ENCODE measurements around the gene ALDH1A1.

Gene ALDH1A1

GRCh38 chr9:72898360-72898759 lies 54.5 kb downstream of the ALDH1A1 start:
- Mint-ChIP-seq H3K4me1 (ENCODE audit: low read depth in 2 of 2) (no peaks in the 10 kb centered on the region), H3K36me3 (ENCODE audit: insufficient read depth) (no peaks in the 10 kb centered on the region), H3K27me3 (peaks cover 0 to 5% of the 10 kb centered on the region in 2 donors), H3K4me3 (no peak overlapping the region), H3K9me3 (no peaks in the 10 kb centered on the region), H3K27ac (no peak overlapping the region)
- DNase-seq (no peak), ATAC-seq (replicated peaks) (no peak)

GRCh38 chr9:72897069-72897649 lies 55.7 kb downstream of the ALDH1A1 start:
- no peak for DNase-seq
- no peak overlapping the region for H3K27ac Mint-ChIP-seq
- H3K9me3 Mint-ChIP-seq, result no peaks in the 10 kb centered on the region
- H3K36me3 Mint-ChIP-seq (ENCODE audit: insufficient read depth), result no peaks in the 10 kb centered on the region
- peaks cover 0 to 11% of the 10 kb centered on the region in 2 donors for H3K27me3 Mint-ChIP-seq
- ATAC-seq (replicated peaks), result no peak
- H3K4me1 Mint-ChIP-seq (ENCODE audit: low read depth in 2 of 2), result no peaks in the 10 kb centered on the region
- no peak overlapping the region for H3K4me3 Mint-ChIP-seq

DNA sequence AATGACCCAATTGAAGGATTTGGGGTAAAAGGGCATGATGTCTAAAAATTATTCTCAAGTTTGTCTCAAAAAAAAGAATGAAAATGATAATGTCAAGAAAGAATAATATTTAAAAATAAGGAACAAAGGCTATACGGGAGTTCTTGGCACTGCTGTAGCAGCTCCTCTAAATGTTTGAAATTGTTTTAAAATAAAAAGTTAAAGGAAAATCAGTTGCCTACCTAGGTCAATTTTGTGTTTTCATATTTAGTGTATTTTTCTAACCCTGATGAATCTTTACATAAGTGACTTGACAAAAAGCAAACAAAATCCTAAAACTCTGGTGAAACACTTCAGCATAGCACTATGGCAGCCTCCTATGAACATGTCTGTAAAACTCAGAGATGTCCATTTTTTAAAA lies 56.4 kb downstream of the ALDH1A1 start:
- Mint-ChIP-seq H3K27ac (no peak overlapping the region), H3K27me3 (peaks cover 0 to 16% of the 10 kb centered on the region in 2 donors), H3K9me3 (no peaks in the 10 kb centered on the region), H3K4me1 (ENCODE audit: low read depth in 2 of 2) (no peaks in the 10 kb centered on the region), H3K4me3 (no peak overlapping the region), H3K36me3 (ENCODE audit: insufficient read depth) (no peaks in the 10 kb centered on the region)
- ATAC-seq (replicated peaks) (no peak), DNase-seq (no peak)

DNA sequence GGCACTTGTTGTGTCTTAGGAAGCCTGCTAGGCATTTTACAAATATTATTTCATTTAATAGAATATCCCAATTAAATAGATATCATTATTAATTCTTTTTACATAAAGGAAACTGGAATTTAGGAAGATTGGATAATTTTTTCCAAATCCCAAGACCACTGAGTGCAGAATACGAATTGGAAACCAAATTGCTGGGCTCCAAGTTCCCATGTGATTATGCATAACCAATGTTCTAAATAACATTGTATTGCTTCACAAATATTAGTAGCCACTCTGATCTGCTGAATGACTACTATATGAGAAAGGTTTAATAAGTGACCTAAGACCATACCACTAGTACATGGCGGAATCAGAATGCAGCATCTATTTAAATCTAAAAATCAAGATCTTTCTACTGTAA lies 57.7 kb downstream of the ALDH1A1 start:
- Mint-ChIP-seq H3K4me1 (ENCODE audit: low read depth in 2 of 2) (no peaks in the 10 kb centered on the region), H3K9me3 (no peaks in the 10 kb centered on the region), H3K27ac (no peak overlapping the region), H3K4me3 (no peak overlapping the region), H3K27me3 (peaks cover 0 to 18% of the 10 kb centered on the region in 2 donors), H3K36me3 (ENCODE audit: insufficient read depth) (no peaks in the 10 kb centered on the region)
- ATAC-seq (replicated peaks), result no peak
- DNase-seq, result no peak

DNA sequence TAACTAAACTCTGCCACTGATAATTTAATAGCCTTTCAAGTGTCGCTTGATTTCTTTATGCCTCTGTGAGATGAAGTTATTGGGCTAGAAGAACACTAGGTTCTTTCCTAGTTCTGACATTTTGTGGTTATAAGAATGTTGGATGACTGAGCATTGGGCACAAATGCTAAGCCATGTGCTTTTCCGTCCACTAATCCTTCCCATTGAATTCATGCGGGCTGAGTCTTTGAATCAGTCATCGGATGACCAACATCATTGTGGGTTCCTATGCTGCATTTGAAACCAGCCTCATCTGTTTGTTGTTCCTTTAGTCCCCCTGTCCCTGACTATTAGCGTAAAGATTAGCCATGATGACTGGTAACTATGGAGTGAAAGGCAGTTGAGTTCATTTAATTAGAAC lies 58.5 kb downstream of the ALDH1A1 start:
- Mint-ChIP-seq H3K9me3 (no peaks in the 10 kb centered on the region), H3K4me3 (no peak overlapping the region), H3K27me3 (peaks cover 0 to 26% of the 10 kb centered on the region in 2 donors), H3K36me3 (ENCODE audit: insufficient read depth) (peaks cover 3% of the 10 kb centered on the region), H3K4me1 (ENCODE audit: low read depth in 2 of 2) (no peaks in the 10 kb centered on the region), H3K27ac (no peak overlapping the region)
- ATAC-seq (replicated peaks) (no peak), DNase-seq (no peak)

- Mint-ChIP-seq H3K9me3 (no peaks in the 10 kb centered on the region), H3K27me3 (peaks cover 0 to 30% of the 10 kb centered on the region in 2 donors), H3K4me1 (ENCODE audit: low read depth in 2 of 2) (no peaks in the 10 kb centered on the region), H3K27ac (no peak overlapping the region), H3K4me3 (no peak overlapping the region), H3K36me3 (ENCODE audit: insufficient read depth) (peaks cover 3% of the 10 kb centered on the region)
- no peak for DNase-seq
- ATAC-seq (replicated peaks), result no peak
Observed at GRCh38 chr9:72893437-72893836, 59.4 kb downstream of the ALDH1A1 start.

DNA sequence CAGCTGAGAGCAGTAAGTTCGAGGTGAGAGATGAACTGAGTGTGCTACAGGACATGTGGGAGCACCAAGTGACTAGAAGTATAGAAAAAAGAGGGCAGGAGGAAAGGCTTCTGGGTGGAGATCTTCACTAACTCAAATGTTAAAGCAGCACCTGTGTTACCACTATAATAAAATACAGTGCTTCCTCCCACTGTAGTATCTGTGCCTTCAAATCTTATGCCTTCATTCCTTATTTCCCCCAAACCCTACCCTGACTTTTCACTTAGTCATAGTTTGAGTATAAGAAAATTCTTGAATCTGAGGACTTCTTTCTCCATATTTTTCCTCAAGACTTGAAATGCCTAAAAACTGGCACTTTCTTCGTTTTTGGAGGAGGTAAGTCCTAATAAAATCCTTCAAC lies 61.8 kb downstream of the ALDH1A1 start:
- Mint-ChIP-seq H3K4me3 (no peak overlapping the region), H3K9me3 (no peaks in the 10 kb centered on the region), H3K4me1 (ENCODE audit: low read depth in 2 of 2) (no peaks in the 10 kb centered on the region), H3K27ac (no peak overlapping the region), H3K27me3 (peaks cover 0 to 33% of the 10 kb centered on the region in 2 donors), H3K36me3 (ENCODE audit: insufficient read depth) (peaks cover 3% of the 10 kb centered on the region)
- no peak for DNase-seq
- ATAC-seq (replicated peaks), result no peak

GRCh38 chr9:72888943-72889342 lies 63.9 kb downstream of the ALDH1A1 start:
- H3K36me3 Mint-ChIP-seq (ENCODE audit: insufficient read depth), result peaks cover 3% of the 10 kb centered on the region
- H3K4me3 Mint-ChIP-seq, result no peak overlapping the region
- ATAC-seq (replicated peaks), result no peak
- no peak for DNase-seq
- no peaks in the 10 kb centered on the region for H3K4me1 Mint-ChIP-seq (ENCODE audit: low read depth in 2 of 2)
- H3K27me3 Mint-ChIP-seq, result peaks cover 0 to 33% of the 10 kb centered on the region in 2 donors
- no peaks in the 10 kb centered on the region for H3K9me3 Mint-ChIP-seq
- H3K27ac Mint-ChIP-seq, result no peak overlapping the region

DNA sequence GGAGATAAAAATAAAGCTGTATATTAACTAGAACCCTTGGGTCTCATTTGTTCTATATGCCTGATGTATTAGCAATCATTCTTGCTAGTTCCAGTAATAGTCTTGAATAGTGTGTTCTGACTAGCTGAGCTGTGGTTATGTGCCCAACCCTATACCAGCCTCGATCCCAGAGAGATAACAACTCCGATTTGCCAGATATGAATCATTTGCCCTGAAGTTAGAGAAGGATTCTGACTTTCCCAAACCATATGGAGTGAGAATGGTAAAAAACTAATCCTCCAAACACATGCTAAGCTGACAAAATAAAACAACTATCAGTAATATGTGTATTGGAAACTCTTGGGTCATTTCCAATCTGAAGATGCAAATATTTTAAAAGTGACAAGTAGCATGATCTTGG lies 64.8 kb downstream of the ALDH1A1 start:
- DNase-seq (no peak), ATAC-seq (replicated peaks) (no peak)
- Mint-ChIP-seq H3K36me3 (ENCODE audit: insufficient read depth) (peaks cover 3% of the 10 kb centered on the region), H3K27ac (no peak overlapping the region), H3K9me3 (no peaks in the 10 kb centered on the region), H3K4me3 (no peak overlapping the region), H3K4me1 (ENCODE audit: low read depth in 2 of 2) (no peaks in the 10 kb centered on the region), H3K27me3 (peaks cover 0 to 33% of the 10 kb centered on the region in 2 donors)

DNA sequence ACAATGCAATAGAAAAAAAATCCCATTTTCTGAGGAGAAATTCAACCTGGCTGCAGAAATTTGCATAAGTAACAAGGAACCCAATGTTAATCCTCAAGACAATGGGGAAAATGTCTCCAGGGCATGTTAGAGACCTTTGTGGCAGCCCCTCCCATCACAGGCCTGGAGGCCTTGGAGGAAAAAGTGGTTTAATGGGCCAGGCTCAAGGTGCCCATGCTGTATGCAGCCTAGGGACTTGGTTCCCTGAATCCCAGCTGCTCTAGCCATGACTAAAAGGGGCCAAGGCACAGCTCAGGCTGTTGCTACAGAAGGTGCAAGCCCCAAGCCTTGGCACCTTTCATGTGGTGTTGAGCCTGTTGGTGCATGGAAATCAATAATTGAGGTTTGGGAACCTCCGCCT lies 66.5 kb downstream of the ALDH1A1 start:
- DNase-seq (no peak), ATAC-seq (replicated peaks) (no peak)
- no peak overlapping the region for H3K4me3 Mint-ChIP-seq
- no peak overlapping the region for H3K27ac Mint-ChIP-seq
- H3K9me3 Mint-ChIP-seq, result no peaks in the 10 kb centered on the region
- no peaks in the 10 kb centered on the region for H3K4me1 Mint-ChIP-seq (ENCODE audit: low read depth in 2 of 2)
- peaks cover 0 to 23% of the 10 kb centered on the region in 2 donors for H3K27me3 Mint-ChIP-seq
- H3K36me3 Mint-ChIP-seq (ENCODE audit: insufficient read depth), result peaks cover 3% of the 10 kb centered on the region

DNA sequence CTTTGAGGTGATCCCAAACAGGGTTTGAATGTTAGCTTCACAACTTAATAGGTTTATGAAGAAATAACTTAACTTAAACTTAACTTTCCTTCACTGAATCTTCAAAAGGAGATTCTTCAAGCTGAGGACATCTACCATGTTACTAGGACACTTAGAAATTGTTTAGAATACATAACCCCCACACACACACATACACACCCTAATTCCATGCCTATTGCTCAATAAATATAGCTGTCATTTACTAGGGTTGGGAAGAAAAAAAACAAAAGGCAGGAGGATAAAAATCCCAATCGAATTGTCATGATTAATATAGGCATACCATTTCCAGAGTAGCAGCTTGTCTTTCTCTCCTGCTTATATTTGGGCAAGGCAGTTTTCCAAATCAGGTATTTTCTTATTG lies 68.3 kb downstream of the ALDH1A1 start:
- ATAC-seq (replicated peaks) (no peak), DNase-seq (no peak)
- no peak overlapping the region for H3K4me3 Mint-ChIP-seq
- peaks cover 0 to 14% of the 10 kb centered on the region in 2 donors for H3K27me3 Mint-ChIP-seq
- no peak overlapping the region for H3K27ac Mint-ChIP-seq
- H3K36me3 Mint-ChIP-seq (ENCODE audit: insufficient read depth), result no peaks in the 10 kb centered on the region
- peaks cover 0 to 2% of the 10 kb centered on the region in 2 donors for H3K4me1 Mint-ChIP-seq (ENCODE audit: low read depth in 2 of 2)
- H3K9me3 Mint-ChIP-seq, result no peaks in the 10 kb centered on the region

DNA sequence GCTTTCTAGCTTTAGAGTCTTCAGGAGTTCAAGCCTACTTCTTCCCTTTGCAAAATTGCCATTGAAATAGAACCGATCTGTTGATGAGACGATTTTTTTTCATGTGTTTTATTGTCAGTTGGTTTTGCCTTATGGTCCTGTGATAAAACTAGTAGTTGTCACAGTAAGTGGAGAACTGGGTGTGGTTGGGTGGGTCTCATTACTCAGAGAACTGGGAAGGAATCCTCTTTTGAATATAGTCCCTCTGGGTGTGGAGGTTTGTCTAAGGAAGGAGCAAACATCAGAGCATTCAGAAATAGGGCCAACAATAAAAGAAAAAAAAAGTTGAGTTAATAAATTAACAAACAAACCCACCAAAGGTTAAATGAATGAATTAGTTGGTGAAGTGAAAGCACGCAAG lies 69.0 kb downstream of the ALDH1A1 start:
- H3K4me3 Mint-ChIP-seq, result no peak overlapping the region
- no peak overlapping the region for H3K27ac Mint-ChIP-seq
- H3K36me3 Mint-ChIP-seq (ENCODE audit: insufficient read depth), result no peaks in the 10 kb centered on the region
- H3K27me3 Mint-ChIP-seq, result peaks cover 0 to 9% of the 10 kb centered on the region in 2 donors
- ATAC-seq (replicated peaks) (no peak), DNase-seq (no peak)
- peaks cover 0 to 2% of the 10 kb centered on the region in 2 donors for H3K4me1 Mint-ChIP-seq (ENCODE audit: low read depth in 2 of 2)
- H3K9me3 Mint-ChIP-seq, result no peaks in the 10 kb centered on the region

DNA sequence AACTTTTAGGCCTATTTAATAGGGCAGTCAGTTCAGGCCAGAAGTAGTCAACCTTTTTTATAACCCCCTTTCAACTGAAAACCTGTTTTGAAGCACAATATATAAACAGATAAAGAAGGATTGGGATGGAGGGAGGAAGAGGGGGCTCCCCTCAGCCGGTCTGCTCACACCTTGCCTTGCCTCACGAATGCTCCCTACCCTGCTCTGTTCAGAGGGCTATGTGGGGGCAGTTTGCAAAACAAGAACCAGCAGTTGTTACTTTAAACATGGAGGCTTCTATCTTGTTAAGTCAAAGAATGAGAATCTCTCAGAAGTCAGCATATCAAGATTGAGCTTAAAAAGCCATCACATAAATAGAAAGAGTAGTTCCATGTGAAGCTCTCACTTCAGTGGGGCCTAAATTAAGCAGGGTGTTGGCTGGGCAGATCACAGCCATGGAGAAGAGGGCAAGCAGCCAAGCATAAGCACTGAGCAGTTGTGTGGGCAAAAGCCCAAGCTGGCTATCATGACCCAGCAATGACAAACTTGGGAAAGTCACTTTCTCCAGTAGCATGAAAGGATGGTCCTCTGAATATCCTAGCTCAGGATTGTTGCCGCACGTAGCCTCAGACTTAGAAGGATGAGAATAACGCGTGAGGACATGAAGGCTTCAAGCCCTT lies 70.6 kb downstream of the ALDH1A1 start:
- peaks cover 0 to 2% of the 10 kb centered on the region in 2 donors for H3K4me1 Mint-ChIP-seq (ENCODE audit: low read depth in 2 of 2)
- DNase-seq (no peak), ATAC-seq (replicated peaks) (no peak)
- no peak overlapping the region for H3K27ac Mint-ChIP-seq
- H3K4me3 Mint-ChIP-seq, result no peak overlapping the region
- no peaks in the 10 kb centered on the region for H3K36me3 Mint-ChIP-seq (ENCODE audit: insufficient read depth)
- peaks cover 0 to 21% of the 10 kb centered on the region in 2 donors for H3K27me3 Mint-ChIP-seq
- H3K9me3 Mint-ChIP-seq, result no peaks in the 10 kb centered on the region

DNA sequence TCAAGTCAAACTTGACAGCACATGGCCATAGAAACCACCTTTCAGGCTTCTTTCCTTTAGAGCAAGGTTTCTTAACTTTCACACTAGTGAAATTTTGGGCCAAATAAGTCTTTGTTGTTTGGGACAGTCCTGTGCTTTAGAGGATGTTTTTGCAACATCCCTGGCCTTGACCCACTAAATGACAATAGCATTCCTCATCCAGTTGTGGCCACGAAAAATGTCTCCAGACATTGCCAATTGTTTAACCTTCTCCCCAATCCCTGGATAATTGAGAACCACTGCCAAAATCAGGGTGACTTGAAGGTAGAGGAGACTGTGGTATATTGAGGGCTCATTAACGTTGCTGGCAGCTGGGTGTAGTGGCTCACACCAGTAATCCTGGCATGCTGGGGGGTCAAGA lies 72.0 kb downstream of the ALDH1A1 start:
- Mint-ChIP-seq H3K36me3 (ENCODE audit: insufficient read depth) (no peaks in the 10 kb centered on the region), H3K27ac (no peak overlapping the region), H3K27me3 (peaks cover 0 to 21% of the 10 kb centered on the region in 2 donors), H3K4me3 (no peak overlapping the region), H3K4me1 (ENCODE audit: low read depth in 2 of 2) (peaks cover 0 to 2% of the 10 kb centered on the region in 2 donors), H3K9me3 (no peaks in the 10 kb centered on the region)
- DNase-seq (no peak), ATAC-seq (replicated peaks) (no peak)

Data from effector memory CD8-positive, alpha-beta T cell (primary cell).